GM12872 (cell line): ENCODE data around the gene LEFTY2.

ENCODE experiments used
- TF ChIP-seq, protein P1 (sequence below): IDR thresholded peaks from 3 replicates; pipeline ENCODE4 v1.5.1; 2011; ENCODE audit warnings: low read depth, mild to moderate bottlenecking, low read length, moderate library complexity; ENCODE audit not compliant: insufficient read depth

Gene LEFTY2

GRCh38 chr1:225958041-225958440 is 17.0 kb upstream of the LEFTY2 start:
- TF ChIP-seq, protein P1, sequence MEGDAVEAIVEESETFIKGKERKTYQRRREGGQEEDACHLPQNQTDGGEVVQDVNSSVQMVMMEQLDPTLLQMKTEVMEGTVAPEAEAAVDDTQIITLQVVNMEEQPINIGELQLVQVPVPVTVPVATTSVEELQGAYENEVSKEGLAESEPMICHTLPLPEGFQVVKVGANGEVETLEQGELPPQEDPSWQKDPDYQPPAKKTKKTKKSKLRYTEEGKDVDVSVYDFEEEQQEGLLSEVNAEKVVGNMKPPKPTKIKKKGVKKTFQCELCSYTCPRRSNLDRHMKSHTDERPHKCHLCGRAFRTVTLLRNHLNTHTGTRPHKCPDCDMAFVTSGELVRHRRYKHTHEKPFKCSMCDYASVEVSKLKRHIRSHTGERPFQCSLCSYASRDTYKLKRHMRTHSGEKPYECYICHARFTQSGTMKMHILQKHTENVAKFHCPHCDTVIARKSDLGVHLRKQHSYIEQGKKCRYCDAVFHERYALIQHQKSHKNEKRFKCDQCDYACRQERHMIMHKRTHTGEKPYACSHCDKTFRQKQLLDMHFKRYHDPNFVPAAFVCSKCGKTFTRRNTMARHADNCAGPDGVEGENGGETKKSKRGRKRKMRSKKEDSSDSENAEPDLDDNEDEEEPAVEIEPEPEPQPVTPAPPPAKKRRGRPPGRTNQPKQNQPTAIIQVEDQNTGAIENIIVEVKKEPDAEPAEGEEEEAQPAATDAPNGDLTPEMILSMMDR: no peak

GRCh38 chr1:225954753-225955152 is 13.7 kb upstream of the LEFTY2 start:
- TF ChIP-seq, protein P1: no peak

DNA sequence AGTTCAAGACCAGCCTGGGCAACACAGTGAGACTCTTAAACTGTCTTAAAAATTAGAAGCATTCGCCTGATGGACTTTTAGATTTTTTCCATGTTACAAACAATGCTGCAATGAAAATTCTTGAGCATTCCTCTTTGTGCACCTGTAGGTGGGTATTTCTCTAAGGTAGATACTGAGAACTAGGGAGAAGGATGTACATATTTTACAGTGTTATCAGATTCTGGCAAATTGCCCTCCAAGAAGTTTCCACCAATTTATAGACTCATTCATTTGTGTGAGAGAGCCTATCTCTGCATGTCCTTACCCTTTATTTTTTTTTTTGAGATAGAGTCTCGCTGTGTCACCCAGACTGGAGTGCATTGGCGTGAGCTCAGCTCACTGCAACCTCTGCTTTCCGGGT is 12.3 kb upstream of the LEFTY2 start:
- TF ChIP-seq, protein P1: no peak

DNA sequence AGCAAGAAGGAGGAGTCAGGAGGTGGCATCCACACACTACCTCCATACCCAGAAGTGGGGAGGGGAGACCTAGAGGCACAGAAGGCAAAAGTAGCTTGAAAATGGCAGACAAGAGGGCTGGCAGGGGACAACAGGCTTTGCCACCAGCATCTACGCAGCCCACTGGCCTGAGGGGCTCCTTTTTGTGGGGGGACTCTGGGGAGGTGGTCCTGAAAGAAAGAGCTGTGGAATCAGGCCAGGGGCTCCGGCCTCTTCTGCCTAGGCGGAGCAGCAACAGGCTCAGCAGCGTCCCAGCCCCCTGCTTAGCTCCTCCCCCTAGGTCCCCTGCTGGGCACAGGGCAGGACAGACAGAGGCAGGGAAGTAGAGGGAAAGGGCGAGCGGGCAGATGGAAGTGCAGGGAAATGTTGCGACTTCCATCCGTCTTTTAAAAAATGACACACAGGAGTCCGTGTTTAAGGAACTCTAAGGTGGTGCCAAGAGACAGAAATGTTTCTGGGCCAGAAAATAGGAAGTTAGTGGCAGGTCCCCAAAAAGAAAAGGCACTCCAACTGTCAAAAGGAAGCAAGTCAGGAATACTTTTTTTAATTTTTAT is 10.0 kb upstream of the LEFTY2 start:
- TF ChIP-seq, protein P1: no peak

- TF ChIP-seq, protein P1: no peak
Observed at GRCh38 chr1:225949041-225949440, 8.0 kb upstream of the LEFTY2 start.

GRCh38 chr1:225946803-225947202 is 5.8 kb upstream of the LEFTY2 start:
- TF ChIP-seq, protein P1: no peak

DNA sequence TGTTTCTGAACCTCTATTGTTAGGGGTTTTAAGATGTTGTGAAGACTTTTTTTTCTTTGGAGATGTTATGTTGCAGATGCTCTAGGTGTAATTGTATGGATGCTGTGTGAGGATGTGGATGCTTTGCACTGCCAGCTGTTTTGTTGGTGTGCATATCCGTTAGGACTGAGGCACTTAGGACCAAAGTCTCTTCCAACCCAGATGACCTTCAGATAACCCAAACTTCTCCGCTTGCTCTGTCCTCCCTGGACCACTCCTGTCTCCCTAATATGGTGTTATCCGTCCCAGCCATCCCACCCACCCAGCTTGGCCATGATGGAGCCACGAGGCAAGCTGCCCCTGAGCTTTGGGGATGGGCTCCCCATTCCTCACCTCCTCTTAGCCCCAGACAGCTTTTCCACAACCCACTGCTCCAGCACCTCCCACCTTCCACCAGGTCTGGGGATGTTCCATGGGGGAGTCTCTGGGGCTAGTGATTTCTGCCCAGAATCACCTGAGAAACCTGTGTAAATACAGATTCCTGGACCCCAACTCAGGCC is 5.1 kb upstream of the LEFTY2 start:
- TF ChIP-seq, protein P1: no peak
